GM13976 (cell line): Measurements from ENCODE around the gene ALDH1L1.

Experiments used
- DNase-seq: peaks from one replicate; pipeline ENCODE4 v3.0.0; 2012; ENCODE audit warnings: low spot score
- in situ Hi-C: fragments of 300-500 bp; cut with MboI; formaldehyde crosslinking; loops from one replicate; pipeline ENCODE4 v1.12.0; 2022; ENCODE audit warnings: low sequenced_read_pairs, mixed read lengths, inconsistent platforms; ENCODE audit not compliant: unreplicated experiment
- TF ChIP-seq, protein P1 (sequence below): IDR thresholded peaks from 2 replicates; pipeline ENCODE4 v1.5.1; 2012; ENCODE audit warnings: borderline replicate concordance, mild to moderate bottlenecking; ENCODE audit not compliant: insufficient read depth; ENCODE audit errors: extremely low read depth, missing control alignments, control extremely low read depth

Gene ALDH1L1

DNA sequence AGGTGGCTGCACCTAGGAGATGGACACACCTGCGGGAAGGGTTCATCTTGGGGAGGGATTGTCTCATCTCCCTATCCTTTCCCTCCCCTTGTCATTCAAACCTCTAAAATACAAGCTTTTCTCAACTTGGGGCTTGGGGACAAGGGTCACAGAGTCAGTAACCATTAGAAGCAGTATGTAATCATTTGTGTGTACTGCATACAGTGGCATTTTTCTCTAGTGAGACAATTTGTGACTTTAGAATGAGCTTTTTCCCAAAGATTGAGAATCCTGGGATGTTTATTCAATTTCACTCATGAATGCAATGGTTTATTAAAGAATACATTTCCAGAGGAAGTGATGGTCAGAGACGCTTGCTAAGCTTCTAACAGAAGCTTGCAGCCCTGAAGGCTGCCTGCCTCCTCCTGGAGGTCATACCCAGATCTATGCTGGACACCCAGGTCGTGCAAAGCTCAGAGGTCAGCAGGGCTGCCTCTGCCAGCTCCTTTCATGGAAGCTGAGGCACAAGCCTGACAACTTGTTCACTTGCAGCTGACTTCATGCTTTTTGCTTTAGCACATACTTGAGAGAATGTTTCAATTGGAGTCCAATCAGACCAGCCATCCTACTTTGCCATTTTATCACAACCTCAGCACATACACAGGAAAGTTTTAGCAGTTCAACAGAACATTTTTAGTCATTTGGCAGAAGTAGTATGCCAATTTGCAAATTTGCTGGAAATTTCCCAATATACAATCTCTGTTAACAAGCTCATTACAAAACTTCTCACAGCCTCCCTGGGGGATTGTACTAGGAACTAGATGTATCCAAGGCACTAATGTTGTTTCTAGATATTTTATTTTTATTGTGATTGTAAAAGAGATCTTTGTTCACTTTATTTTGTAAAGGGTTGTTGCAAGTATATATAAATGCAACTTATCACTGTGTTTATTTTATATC is 25.6 kb upstream of the ALDH1L1 start:
- in situ Hi-C loops, result no loop called here
- DNase-seq, result no peak
- TF ChIP-seq, protein P1, sequence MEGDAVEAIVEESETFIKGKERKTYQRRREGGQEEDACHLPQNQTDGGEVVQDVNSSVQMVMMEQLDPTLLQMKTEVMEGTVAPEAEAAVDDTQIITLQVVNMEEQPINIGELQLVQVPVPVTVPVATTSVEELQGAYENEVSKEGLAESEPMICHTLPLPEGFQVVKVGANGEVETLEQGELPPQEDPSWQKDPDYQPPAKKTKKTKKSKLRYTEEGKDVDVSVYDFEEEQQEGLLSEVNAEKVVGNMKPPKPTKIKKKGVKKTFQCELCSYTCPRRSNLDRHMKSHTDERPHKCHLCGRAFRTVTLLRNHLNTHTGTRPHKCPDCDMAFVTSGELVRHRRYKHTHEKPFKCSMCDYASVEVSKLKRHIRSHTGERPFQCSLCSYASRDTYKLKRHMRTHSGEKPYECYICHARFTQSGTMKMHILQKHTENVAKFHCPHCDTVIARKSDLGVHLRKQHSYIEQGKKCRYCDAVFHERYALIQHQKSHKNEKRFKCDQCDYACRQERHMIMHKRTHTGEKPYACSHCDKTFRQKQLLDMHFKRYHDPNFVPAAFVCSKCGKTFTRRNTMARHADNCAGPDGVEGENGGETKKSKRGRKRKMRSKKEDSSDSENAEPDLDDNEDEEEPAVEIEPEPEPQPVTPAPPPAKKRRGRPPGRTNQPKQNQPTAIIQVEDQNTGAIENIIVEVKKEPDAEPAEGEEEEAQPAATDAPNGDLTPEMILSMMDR, result no peak

DNA sequence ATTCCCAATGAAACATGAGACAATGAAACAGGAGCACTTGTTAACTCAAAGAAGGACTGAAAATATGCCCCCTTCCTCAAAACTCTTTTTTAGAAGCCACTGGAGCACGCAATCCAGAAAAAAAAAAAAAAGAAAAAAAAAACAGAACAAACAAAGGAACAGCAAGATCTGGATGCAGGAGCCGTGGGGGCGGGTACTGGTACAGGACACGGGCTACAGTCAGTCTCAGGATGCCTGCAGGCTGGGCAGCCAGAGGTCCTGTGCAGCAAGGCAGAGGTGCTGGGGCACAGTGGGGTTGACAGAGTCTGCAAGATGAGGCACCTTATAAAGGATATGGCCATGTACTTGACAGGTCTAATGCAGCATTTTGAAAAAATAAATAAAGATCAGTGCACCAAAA is 22.3 kb upstream of the ALDH1L1 start:
- TF ChIP-seq, protein P1, result no peak
- in situ Hi-C loops, result no loop called here

DNA sequence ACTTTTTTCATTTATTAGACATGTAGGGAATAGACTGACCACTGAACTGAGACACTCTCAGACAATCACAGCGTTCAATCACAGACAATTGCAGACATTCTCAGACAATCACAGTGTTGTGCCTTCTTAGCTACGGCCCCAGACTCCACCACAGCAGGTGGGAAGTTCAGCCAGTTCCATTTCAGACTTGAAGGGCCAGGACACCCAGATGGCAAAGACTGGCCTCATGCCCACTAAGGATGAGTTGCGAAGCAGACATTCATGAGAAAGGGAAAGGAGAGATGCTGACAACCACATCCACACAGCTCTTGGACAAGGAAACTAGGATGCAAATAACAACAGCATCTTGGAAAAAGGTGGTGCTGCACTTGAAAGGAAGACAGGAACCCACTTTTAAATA is 21.9 kb upstream of the ALDH1L1 start:
- DNase-seq, result no peak
- TF ChIP-seq, protein P1, result no peak
- in situ Hi-C loops, result no loop called here

More for the DNA sequence above, 22.3 kb upstream of the ALDH1L1 start:
- no peak for DNase-seq

DNA sequence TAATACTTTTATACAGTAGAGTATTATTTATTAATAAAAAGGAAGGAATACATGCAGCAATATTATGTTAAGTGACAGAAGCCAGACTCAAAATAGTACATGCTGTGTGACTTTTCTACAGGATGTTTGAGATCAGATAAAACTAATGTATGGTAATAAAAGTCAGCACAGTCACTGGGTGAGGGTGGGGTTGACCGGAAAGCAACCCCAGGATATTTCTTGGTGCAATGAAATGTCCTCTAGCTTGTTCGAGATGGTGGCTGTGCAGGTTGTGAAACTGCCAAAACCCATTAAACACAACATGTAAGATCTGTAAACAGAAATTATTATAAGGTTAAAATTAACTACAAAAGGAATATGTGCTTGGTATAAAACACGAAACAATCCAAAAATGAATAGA is 20.8 kb upstream of the ALDH1L1 start:
- in situ Hi-C loops, result no loop called here
- DNase-seq, result no peak
- TF ChIP-seq, protein P1, result no peak

DNA sequence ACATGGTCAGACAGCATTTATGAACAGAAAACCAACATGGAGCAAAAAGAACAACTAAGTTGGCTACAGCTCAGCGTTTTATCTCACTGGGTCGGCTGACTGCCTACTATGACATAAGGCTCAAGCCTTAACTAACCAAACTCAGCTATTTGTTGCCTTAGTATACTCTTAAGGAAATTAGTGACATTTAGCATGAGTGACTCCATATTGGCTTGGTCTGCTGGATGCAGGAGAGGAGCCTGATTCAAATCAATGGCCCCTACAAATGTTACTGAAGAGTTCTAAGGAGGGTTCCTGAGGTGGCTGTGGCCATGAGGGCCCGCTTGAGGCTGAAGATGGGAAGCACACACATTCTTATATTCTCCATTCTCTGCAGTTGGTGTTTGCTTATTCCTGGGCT is 20.1 kb upstream of the ALDH1L1 start:
- TF ChIP-seq, protein P1, result no peak
- in situ Hi-C loops, result no loop called here
- no peak for DNase-seq

DNA sequence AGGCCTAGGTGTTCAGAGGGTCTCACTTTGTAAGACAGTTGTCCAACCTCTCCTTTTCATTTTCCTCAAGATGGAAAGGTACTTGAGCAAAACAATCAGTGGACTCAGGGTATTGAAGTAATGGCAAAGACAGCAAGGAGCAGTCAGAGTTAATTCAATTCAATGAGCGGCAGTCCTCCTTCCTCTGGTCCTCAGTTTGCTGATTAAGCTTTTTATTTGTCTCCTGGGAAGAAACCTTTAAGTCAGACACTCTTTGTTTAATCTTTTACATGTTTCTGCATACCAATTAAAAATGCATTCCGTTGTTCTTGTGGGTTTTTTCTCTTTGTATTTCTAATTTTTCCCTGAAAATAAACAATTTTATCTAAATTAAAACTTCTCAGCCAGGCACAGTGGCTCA is 18.9 kb upstream of the ALDH1L1 start:
- no peak for DNase-seq
- TF ChIP-seq, protein P1, result no peak
- in situ Hi-C loops, result no loop called here
